Measurements from ENCODE around the gene MOGAT3. TPM values are rescaled to one million over a fixed set of nuclear protein-coding genes. Genes with fewer than 3 reads are reported as not detected.

MOGAT3 gene
- total RNA-seq, 1 experiment from 2014 or later: 0.15 TPM

DNA sequence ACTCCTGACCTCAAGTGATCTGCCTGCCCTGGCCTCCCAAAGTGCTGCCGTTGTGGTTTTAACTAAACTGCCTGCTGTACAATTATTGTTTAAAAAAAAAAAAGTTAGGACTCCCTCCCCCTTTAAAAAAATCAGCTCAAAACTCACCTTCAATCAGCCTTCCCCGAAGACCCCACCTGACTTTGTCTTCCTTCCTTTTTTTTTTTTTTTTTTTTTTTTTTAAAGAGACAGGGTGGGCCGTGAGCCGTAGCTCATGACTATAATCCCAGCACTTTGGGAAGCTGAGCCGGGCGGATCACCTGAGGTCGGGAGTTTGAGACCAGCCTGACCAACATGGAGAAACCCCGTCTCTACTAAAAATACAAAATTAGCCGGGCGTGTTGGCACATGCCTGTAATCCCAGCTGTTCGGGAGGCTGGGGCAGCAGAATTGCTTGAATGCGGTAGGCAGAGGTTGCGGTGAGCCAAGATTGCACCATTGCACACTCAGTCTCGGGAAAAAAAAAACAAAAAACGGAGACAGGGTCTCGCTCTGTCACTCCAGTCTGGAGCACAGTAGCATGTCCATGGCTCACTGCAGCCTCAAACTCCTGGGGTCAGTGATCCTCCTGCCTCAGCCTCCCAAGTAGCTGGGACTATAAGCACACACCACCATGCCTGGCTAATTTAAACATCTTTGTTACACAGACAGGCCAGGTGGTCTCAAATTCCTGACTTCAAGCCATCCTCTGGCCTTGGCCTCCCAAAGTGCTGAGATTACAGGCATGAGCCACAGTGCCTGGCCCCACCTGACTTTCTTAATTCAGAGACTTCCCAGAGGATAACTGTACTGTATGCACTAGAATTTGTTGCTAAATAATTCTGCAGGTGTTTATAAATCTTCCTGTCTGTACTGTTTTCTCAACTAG is 40.9 kb upstream of the MOGAT3 start:
- WGBS (ENCODE audit: extremely low coverage, insufficient read length, low lambda C conversion rate): no CpG with 5 or more reads among the region's 16 CpGs
- Histone ChIP-seq H3K4me1 (ENCODE audit: insufficient read depth, low read length) (no peaks in the 10 kb centered on the region), H3K18ac (ENCODE audit: insufficient read length, low read depth, low read length) (no peak overlapping the region), H2BK120ac (ENCODE audit: low read depth, low read length, poor library complexity, severe bottlenecking) (no peak overlapping the region), H3K4ac (ENCODE audit: low read depth, low read length) (no peak overlapping the region), H2BK15ac (ENCODE audit: low read depth, low read length) (no peak overlapping the region), H3T11ph (ENCODE audit: low read length) (no peak overlapping the region), H2AK5ac (ENCODE audit: insufficient read length, low read length) (no peak overlapping the region), H2AFZ (ENCODE audit: low read length) (no peak overlapping the region), H3K9me3 (ENCODE audit: control insufficient read depth, low read depth, low read length) (no peaks in the 10 kb centered on the region), H2BK20ac (ENCODE audit: low read depth, low read length, poor library complexity, severe bottlenecking) (no peak overlapping the region), H3K4me2 (ENCODE audit: insufficient read depth, insufficient read length, low read length) (no peak overlapping the region), H4K20me1 (ENCODE audit: control insufficient read depth, insufficient read depth, insufficient read length) (peaks cover 4% of the 10 kb centered on the region), H3K9ac (ENCODE audit: extremely low read depth, insufficient read length, low read length) (no peak overlapping the region), H2BK12ac (ENCODE audit: insufficient read length, low read depth, low read length) (no peak overlapping the region), H3K14ac (ENCODE audit: insufficient read depth, low read length) (no peak overlapping the region), H3K23me2 (ENCODE audit: insufficient read length, low read depth, low read length, poor library complexity, severe bottlenecking) (peaks cover 8% of the 10 kb centered on the region), H3K23ac (ENCODE audit: insufficient read length, low read depth, low read length) (no peak overlapping the region), H3K79me1 (ENCODE audit: insufficient read depth, low read depth, low read length, poor library complexity, severe bottlenecking) (no peaks in the 10 kb centered on the region), H4K91ac (ENCODE audit: insufficient read length, low read depth, low read length) (no peak overlapping the region), H4K8ac (replicated peaks; ENCODE audit: insufficient read length, low read depth, low read length) (no peak overlapping the region), H2BK5ac (ENCODE audit: insufficient read length, low read length) (no peak overlapping the region), H3K56ac (ENCODE audit: insufficient read length, low read depth, low read length) (no peak overlapping the region), H3K27ac (ENCODE audit: insufficient read length, low read depth, low read length) (no peak overlapping the region), H4K5ac (ENCODE audit: insufficient read length, low read depth, low read length) (no peak overlapping the region), H3K27me3 (ENCODE audit: insufficient read depth, low read length) (no peaks in the 10 kb centered on the region), H3K79me2 (ENCODE audit: insufficient read depth, low read length) (no peaks in the 10 kb centered on the region)
- Mint-ChIP-seq H3K27ac (no peak overlapping the region), H3K4me3 (no peak overlapping the region), H3K9me3 (no peaks in the 10 kb centered on the region), H3K27me3 (ENCODE audit: low read depth) (no peaks in the 10 kb centered on the region; the same call in 1 of the 2 replicates), H3K4me1 (peaks cover 19 to 34% of the 10 kb centered on the region in 2 experiments), H3K36me3 (ENCODE audit: insufficient read depth in 1 of 3, low read depth in 3 of 3) (peaks cover 7 to 32% (median 9%) of the 10 kb centered on the region in 3 experiments; a peak in 5 of 7 replicates)
- TF ChIP-seq, protein P1, sequence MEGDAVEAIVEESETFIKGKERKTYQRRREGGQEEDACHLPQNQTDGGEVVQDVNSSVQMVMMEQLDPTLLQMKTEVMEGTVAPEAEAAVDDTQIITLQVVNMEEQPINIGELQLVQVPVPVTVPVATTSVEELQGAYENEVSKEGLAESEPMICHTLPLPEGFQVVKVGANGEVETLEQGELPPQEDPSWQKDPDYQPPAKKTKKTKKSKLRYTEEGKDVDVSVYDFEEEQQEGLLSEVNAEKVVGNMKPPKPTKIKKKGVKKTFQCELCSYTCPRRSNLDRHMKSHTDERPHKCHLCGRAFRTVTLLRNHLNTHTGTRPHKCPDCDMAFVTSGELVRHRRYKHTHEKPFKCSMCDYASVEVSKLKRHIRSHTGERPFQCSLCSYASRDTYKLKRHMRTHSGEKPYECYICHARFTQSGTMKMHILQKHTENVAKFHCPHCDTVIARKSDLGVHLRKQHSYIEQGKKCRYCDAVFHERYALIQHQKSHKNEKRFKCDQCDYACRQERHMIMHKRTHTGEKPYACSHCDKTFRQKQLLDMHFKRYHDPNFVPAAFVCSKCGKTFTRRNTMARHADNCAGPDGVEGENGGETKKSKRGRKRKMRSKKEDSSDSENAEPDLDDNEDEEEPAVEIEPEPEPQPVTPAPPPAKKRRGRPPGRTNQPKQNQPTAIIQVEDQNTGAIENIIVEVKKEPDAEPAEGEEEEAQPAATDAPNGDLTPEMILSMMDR (conservative IDR thresholded peaks at IDR 0.05): no peak
- DNase-seq: no peak
